ENCODE results near the gene TMEM107.

TMEM107 gene

DNA sequence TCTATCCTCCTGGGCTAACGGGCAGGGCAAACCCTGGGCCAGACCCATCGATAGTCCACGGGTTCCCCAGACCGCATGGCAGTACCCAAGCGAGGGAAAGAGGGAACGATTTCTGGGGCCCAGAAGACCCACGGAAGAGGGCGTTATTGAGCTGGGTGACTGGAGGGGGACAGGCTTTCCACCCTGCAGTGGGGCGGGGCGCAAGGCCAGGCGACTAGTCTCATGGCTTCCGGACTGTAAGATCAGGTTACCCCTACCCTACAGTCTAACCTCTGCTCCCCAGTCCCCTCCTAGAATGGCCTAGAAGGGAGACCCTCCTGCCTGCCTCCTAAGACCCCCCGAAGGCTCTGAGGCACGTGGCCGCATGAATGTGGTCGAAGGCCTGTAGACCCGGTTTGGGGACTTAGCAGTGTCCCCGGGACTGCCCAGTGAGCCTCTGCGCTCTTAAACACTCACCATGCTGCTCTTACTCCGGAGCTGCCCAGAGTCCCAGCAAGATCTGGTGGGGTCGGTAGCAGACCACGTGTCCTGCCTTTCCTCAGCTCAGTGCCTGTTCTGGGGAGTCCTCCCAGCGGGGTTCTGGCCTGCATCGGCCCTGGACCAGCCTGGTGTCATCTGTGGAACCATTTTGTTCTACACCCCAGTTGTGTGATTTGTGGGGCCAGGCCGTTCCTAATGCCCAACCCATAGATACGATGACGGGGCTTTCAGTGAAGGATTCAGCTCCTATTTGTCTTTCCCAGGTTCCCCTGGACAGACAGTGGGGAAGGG lies 47.4 kb upstream of the TMEM107 start (continued):
- TF ChIP-seq MYNN (tag by site-specific recombination; IDR thresholded peaks at IDR 0.05; ENCODE audit: borderline replicate concordance) (no peak), GLI4 (tag by site-specific recombination; IDR thresholded peaks at IDR 0.05) (no peak), ZNF747 (tag by site-specific recombination; IDR thresholded peaks at IDR 0.05) (no peak), SP2 (tag by site-specific recombination; IDR thresholded peaks at IDR 0.05) (peak; percentile 69; the same call in 1 of the 2 replicates), ZNF302 (tag by site-specific recombination; IDR thresholded peaks at IDR 0.05; ENCODE audit: low read depth) (no peak), SETDB1 (IDR thresholded peaks at IDR 0.05; ENCODE audit: insufficient read length, low read length) (no peak), ZFP41 (tag by site-specific recombination; IDR thresholded peaks at IDR 0.05; ENCODE audit: borderline replicate concordance) (no peak), ZNF561 (tag by site-specific recombination; IDR thresholded peaks at IDR 0.05; ENCODE audit: borderline replicate concordance) (no peak), IKZF3 (tag by site-specific recombination; IDR thresholded peaks at IDR 0.05) (no peak), ZNF366 (tag by site-specific recombination; conservative IDR thresholded peaks at IDR 0.05) (peak; percentile 70)

DNA sequence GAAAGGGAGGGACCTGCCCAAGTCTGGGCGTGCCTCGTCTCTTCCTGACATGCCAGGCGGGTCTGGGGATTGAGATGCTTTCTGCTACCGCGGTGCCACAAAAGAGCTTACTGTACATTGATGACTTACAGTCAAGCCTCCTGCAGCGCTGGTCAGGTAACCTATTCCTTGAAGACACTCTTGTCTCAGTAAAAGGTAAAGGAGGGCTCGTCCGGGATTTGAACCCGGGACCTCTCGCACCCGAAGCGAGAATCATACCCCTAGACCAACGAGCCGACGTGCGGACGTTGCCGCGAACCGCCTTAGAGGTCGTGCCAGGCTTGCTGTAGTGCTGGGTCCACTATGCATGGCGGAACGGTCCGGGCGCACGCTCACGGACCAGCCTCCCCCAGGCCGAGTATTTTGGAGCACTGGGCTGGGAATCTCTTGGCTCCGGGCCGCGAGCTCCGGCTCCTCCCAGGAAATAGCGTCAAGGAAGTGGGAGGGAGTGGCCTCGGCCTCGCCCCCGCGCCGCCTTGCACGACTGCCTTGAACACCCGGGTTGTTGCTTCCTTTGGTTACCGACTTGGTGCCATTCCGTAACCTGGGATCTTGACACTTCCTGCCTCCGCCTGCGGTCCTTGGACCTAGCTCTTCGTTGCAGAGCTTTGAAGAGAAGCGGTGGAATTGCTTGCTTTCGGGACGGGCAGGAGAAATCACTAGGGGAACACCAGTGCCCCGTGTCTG lies 46.6 kb upstream of the TMEM107 start:
- ChIA-PET CTCF (interaction anchor here (0.7 to 1.9 kb wide), 11 partner anchors 12 to 487 kb away, joined by 3 to 19 read pairs (median 4); partner anchors contain the start of genes AURKB, BORCS6 and SLC25A35), POLR2A (interaction anchor here (0.7 to 9.6 kb wide), 21 partner anchors 13 to 153 kb away, joined by 3 to 218 read pairs (median 8); partner anchors contain the start of genes ALOXE3, AURKB, BORCS6 and CTC1)
- H3K9me3 ChIP-seq (ENCODE audit: control insufficient read depth, insufficient read depth, low read depth, low read length), result no peaks in the 10 kb centered on the region
- peak overlapping the region; percentile 70 for H3K27ac ChIP-seq (ENCODE audit: extremely low read depth, low read depth, low read length)
- peaks cover 12% of the 10 kb centered on the region for H3K4me1 ChIP-seq (ENCODE audit: control insufficient read depth, insufficient read depth, low read length)
- H3K4me3 ChIP-seq (ENCODE audit: low read depth, low read length), result peak overlapping the region; percentile 78
- H3K36me3 ChIP-seq (ENCODE audit: control insufficient read depth in 2 of 2, insufficient read depth in 1 of 2, low read length in 2 of 2), result peaks cover 0 to 8% of the 10 kb centered on the region in 2 experiments; a peak in 1 of 3 replicates
- TF ChIP-seq ZNF239 (tag by site-specific recombination; IDR thresholded peaks at IDR 0.05) (0 out of 2 replicates have a peak, but pooled peaks have one; percentile 14), ZNF768 (tag by site-specific recombination; IDR thresholded peaks at IDR 0.05) (no peak), BCL11B (tag by site-specific recombination; IDR thresholded peaks at IDR 0.05; ENCODE audit: low read depth) (peak; percentile 97), ZNF843 (tag by site-specific recombination; IDR thresholded peaks at IDR 0.05) (peak; percentile 38; the same call in 1 of the 2 replicates), ZBTB7A (tag by site-specific recombination; IDR thresholded peaks at IDR 0.05; ENCODE audit: low read depth) (peak; percentile 66; the same call in 1 of the 2 replicates), ZNF132 (tag by site-specific recombination; IDR thresholded peaks at IDR 0.05; ENCODE audit: borderline replicate concordance) (no peak), ZNF341 (tag by site-specific recombination; IDR thresholded peaks at IDR 0.05; ENCODE audit: low read depth) (peak; percentile 40), ZNF501 (tag by site-specific recombination; IDR thresholded peaks at IDR 0.05) (peak; percentile 96), ZNF626 (tag by site-specific recombination; IDR thresholded peaks at IDR 0.05) (no peak), ZXDB (tag by site-specific recombination; IDR thresholded peaks at IDR 0.05) (peak; percentile 40; the same call in 1 of the 2 replicates), ZNF473 (tag by site-specific recombination; IDR thresholded peaks at IDR 0.05) (no peak), ZNF776 (tag by site-specific recombination; IDR thresholded peaks at IDR 0.05; ENCODE audit: borderline replicate concordance) (no peak), ZNF19 (tag by site-specific recombination; IDR thresholded peaks at IDR 0.05; ENCODE audit: low read depth) (no peak), ZSCAN16 (tag by site-specific recombination; IDR thresholded peaks at IDR 0.05) (no peak)
- TF ChIP-seq, protein P1, sequence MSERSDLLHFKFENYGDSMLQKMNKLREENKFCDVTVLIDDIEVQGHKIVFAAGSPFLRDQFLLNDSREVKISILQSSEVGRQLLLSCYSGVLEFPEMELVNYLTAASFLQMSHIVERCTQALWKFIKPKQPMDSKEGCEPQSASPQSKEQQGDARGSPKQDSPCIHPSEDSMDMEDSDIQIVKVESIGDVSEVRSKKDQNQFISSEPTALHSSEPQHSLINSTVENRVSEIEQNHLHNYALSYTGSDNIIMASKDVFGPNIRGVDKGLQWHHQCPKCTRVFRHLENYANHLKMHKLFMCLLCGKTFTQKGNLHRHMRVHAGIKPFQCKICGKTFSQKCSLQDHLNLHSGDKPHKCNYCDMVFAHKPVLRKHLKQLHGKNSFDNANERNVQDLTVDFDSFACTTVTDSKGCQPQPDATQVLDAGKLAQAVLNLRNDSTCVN (tag by site-specific recombination; optimal IDR thresholded peaks at IDR 0.05), result peak; percentile 81
- TF ChIP-seq, protein P2, sequence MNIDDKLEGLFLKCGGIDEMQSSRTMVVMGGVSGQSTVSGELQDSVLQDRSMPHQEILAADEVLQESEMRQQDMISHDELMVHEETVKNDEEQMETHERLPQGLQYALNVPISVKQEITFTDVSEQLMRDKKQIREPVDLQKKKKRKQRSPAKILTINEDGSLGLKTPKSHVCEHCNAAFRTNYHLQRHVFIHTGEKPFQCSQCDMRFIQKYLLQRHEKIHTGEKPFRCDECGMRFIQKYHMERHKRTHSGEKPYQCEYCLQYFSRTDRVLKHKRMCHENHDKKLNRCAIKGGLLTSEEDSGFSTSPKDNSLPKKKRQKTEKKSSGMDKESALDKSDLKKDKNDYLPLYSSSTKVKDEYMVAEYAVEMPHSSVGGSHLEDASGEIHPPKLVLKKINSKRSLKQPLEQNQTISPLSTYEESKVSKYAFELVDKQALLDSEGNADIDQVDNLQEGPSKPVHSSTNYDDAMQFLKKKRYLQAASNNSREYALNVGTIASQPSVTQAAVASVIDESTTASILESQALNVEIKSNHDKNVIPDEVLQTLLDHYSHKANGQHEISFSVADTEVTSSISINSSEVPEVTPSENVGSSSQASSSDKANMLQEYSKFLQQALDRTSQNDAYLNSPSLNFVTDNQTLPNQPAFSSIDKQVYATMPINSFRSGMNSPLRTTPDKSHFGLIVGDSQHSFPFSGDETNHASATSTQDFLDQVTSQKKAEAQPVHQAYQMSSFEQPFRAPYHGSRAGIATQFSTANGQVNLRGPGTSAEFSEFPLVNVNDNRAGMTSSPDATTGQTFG (tag by site-specific recombination; IDR thresholded peaks at IDR 0.05; ENCODE audit: borderline replicate concordance), result peak; percentile 70; the same call in 1 of the 2 replicates
- TF ChIP-seq, protein P3, sequence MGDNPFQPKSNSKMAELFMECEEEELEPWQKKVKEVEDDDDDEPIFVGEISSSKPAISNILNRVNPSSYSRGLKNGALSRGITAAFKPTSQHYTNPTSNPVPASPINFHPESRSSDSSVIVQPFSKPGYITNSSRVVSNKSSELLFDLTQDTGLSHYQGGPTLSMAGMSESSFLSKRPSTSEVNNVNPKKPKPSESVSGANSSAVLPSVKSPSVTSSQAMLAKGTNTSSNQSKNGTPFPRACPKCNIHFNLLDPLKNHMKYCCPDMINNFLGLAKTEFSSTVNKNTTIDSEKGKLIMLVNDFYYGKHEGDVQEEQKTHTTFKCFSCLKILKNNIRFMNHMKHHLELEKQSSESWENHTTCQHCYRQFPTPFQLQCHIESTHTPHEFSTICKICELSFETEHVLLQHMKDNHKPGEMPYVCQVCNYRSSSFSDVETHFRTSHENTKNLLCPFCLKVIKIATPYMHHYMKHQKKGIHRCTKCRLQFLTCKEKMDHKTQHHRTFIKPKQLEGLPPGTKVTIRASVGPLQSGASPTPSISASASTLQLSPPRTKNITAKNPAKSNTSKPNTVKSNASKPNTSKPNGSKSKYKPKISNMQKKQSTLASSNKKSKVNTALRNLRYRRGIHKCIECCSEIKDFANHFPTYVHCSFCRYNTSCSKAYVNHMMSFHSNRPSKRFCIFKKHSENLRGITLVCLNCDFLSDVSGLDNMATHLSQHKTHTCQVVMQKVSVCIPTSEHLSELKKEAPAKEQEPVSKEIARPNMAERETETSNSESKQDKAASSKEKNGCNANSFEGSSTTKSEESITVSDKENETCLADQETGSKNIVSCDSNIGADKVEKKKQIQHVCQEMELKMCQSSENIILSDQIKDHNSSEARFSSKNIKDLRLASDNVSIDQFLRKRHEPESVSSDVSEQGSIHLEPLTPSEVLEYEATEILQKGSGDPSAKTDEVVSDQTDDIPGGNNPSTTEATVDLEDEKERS (tag by site-specific recombination; IDR thresholded peaks at IDR 0.05), result peak; percentile 94
